Measurements from ENCODE around the gene TTLL3. TPM values are rescaled to one million over a fixed set of nuclear protein-coding genes. Genes with fewer than 3 reads are reported as not detected.

Gene TTLL3
- total RNA-seq, 1 donor from 2014 or later, result 45.7 TPM

- Mint-ChIP-seq H3K9me3 (ENCODE audit: unreplicated experiment) (peaks cover 11% of the 10 kb centered on the region), H3K27ac (ENCODE audit: unreplicated experiment) (no peak overlapping the region), H3K27me3 (ENCODE audit: unreplicated experiment) (peaks cover 11% of the 10 kb centered on the region), H3K4me1 (ENCODE audit: low read depth, unreplicated experiment) (peaks cover 7% of the 10 kb centered on the region), H3K4me3 (ENCODE audit: unreplicated experiment) (peak overlapping the region; percentile 97), H3K36me3 (ENCODE audit: unreplicated experiment) (peaks cover 8% of the 10 kb centered on the region)
- TF ChIP-seq CTCF (IDR thresholded peaks at IDR 0.05; ENCODE audit: partially characterized antibody, unreplicated experiment), result no peak
- no peak for DNase-seq
Observed at GRCh38 chr3:9791127-9791526, 18.9 kb upstream of the TTLL3 start.

DNA sequence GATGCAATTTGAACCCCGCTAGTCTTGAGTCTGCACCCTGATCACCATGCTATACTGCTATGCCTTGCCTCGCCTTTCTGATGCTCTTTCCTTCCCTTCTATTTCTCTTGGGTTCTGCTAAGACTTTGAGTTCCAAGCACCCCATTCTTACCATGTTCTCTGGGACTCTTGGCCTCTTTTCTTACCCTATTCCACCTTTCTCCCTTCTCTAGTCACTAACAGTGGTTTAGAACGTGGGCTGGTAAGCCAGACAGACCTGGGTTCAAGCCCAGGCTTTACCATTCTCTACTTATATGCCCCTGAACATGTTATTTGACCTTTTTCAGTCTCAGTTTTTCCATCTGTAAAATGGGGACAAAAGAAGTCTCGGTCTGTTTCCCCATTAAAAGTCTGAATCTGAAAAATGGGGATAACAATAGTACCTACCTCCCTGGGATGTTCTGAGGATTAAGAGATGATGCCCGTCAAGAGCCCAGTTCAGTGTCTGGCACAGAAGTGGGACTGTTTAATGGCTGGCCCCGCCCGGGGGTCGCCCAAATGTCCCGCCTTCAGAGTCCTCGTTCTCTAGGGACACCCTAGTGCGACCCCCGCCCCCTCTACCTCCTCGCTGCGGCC, 18.2 kb upstream of the TTLL3 start:
- DNase-seq, result no peak
- Mint-ChIP-seq H3K4me1 (ENCODE audit: low read depth, unreplicated experiment) (peaks cover 6% of the 10 kb centered on the region), H3K4me3 (ENCODE audit: unreplicated experiment) (peak overlapping the region; percentile 97), H3K27me3 (ENCODE audit: unreplicated experiment) (peaks cover 11% of the 10 kb centered on the region), H3K36me3 (ENCODE audit: unreplicated experiment) (peaks cover 8% of the 10 kb centered on the region), H3K9me3 (ENCODE audit: unreplicated experiment) (peaks cover 11% of the 10 kb centered on the region), H3K27ac (ENCODE audit: unreplicated experiment) (peak overlapping the region; percentile 56)
- no peak for TF ChIP-seq CTCF (IDR thresholded peaks at IDR 0.05; ENCODE audit: partially characterized antibody, unreplicated experiment)

DNA sequence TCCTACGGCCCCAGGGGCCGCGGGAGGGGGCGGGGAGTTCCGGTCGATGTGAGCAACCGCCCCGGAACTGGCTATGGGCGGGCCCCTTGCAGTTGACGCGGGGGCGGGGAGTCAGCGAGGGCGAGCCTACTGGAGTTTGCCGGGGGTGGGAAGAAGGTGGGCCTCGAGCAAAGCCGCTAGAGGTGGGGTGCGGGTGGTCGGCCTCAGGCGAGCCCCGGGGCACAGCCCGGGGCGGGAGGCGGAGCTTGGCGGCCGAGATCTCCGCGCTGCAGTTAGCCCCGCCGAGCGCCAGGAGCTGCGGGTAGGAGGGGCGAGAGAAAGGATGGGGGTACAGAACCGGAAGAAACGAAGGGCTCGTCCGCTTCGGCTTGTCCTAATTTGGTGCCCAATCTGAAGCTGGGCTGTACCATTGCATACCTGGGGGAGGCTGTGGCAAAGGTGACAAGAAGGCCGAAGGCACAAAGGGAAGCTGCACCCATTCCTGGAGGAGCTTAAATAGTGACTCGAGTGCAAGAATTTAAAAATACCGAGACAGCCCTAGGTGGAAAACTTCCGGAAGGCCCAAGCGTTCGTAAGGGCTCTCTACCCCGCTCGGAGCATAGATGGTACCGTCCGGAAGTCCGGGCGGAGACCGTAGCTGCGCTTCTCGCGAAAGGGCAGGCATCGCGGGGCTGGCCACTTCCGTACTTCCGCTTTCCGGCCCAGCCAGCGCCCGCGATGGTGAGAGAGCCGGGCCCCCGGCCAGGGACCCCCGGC, 17.5 kb upstream of the TTLL3 start, which contains the start of the genes ARPC4 and TADA3:
Gene ARPC4, plus strand, starts transcription at position 678 of the 756 bp plus-strand sequence. Its CDS starts 40 bp downstream, at position 718.
Gene TADA3, minus strand, starts transcription at position 69 of the 756 bp plus-strand sequence. CDS start 1,007 bp downstream, outside the sequence.
- TF ChIP-seq CTCF (IDR thresholded peaks at IDR 0.05; ENCODE audit: partially characterized antibody, unreplicated experiment), result no peak
- peak within 1 kb of the TSS; percentile 100 for H3K27ac Mint-ChIP-seq (ENCODE audit: unreplicated experiment)
- peak within 1 kb of the TSS; percentile 97 for H3K4me3 Mint-ChIP-seq (ENCODE audit: unreplicated experiment)
- peaks cover 12% of the 10 kb centered on the region for H3K9me3 Mint-ChIP-seq (ENCODE audit: unreplicated experiment)
- peak; percentile 91 for DNase-seq
- H3K36me3 Mint-ChIP-seq (ENCODE audit: unreplicated experiment), result peaks cover 8% of the 10 kb centered on the region
- H3K27me3 Mint-ChIP-seq (ENCODE audit: unreplicated experiment), result peaks cover 11% of the 10 kb centered on the region
- peaks cover 6% of the 10 kb centered on the region for H3K4me1 Mint-ChIP-seq (ENCODE audit: low read depth, unreplicated experiment)

- H3K36me3 Mint-ChIP-seq (ENCODE audit: unreplicated experiment), result peaks cover 8% of the 10 kb centered on the region
- H3K4me3 Mint-ChIP-seq (ENCODE audit: unreplicated experiment), result peak overlapping the region; percentile 97
- peaks cover 12% of the 10 kb centered on the region for H3K9me3 Mint-ChIP-seq (ENCODE audit: unreplicated experiment)
- no peak for TF ChIP-seq CTCF (IDR thresholded peaks at IDR 0.05; ENCODE audit: partially characterized antibody, unreplicated experiment)
- no peak for DNase-seq
- peak overlapping the region; percentile 100 for H3K27ac Mint-ChIP-seq (ENCODE audit: unreplicated experiment)
- peaks cover 11% of the 10 kb centered on the region for H3K27me3 Mint-ChIP-seq (ENCODE audit: unreplicated experiment)
- H3K4me1 Mint-ChIP-seq (ENCODE audit: low read depth, unreplicated experiment), result peaks cover 6% of the 10 kb centered on the region
Observed at GRCh38 chr3:9793161-9793781, 16.8 kb upstream of the TTLL3 start.

Data from glutamatergic neuron (in vitro differentiated cells).